Measurements from ENCODE around the gene PPP1R16B. TPM values are rescaled to one million over a fixed set of nuclear protein-coding genes. Genes with fewer than 3 reads are reported as not detected.

PPP1R16B gene
- total and polyA plus RNA-seq, 2 experiments from 2014 or later = 0.15 TPM; not detected in 1

DNA sequence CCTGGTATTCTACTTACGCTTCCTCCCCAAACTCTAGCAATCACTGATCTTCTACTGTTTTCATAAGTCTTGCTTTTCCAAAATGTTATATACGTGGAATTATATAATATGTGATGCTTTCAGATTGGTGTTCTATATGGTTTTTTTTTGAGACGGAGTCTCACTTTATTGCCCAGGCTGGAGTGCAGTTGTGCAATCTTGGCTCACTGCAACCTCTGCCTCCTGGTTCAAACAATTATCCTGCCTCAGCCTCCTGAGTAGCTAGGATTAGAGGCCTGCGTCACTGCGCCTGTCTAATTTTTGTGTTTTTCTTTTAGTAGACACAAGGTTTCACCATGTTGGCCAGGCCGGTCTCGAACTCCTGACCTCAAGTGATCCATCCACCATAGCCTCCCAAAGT is 109.9 kb downstream of the PPP1R16B start:
- no peak for TF ChIP-seq CTCF (IDR thresholded peaks at IDR 0.05; ENCODE audit: low read depth, low read length)
- H3K4me1 ChIP-seq (ENCODE audit: low read depth) = no peaks in the 10 kb centered on the region
- no peaks in the 10 kb centered on the region for H3K9me3 ChIP-seq (ENCODE audit: low read depth)
- DNase-seq (ENCODE audit: low read depth in 1 of 2, low spot score in 1 of 2) = no peak
- no peaks in the 10 kb centered on the region for H3K27me3 ChIP-seq
- H3K36me3 ChIP-seq = no peaks in the 10 kb centered on the region
- H3K4me3 ChIP-seq = no peak overlapping the region
- H3K27ac ChIP-seq = no peak overlapping the region

DNA sequence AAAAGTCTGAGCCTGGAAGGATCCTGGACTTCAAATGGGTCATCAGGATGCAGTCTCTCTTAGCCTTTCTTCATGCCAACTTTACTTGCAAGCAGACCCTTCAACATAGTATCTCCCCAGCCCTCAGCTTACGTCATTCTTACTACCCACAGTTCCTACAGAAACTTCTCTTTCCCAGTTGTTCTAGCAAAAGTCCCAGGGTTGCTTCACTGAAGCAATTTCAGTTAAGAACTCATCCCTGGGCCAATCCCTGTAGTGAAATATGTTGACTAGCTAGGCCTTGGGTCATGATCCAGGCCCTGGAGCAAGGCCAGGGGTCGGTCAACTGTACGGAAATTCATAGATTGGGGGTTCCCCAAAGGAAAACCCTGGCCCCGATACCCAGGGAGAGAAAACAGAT is 112.2 kb downstream of the PPP1R16B start:
- H3K27me3 ChIP-seq = no peaks in the 10 kb centered on the region
- no peak for DNase-seq (ENCODE audit: low read depth in 1 of 2, low spot score in 1 of 2)
- no peak overlapping the region for H3K4me3 ChIP-seq
- no peak overlapping the region for H3K27ac ChIP-seq
- H3K9me3 ChIP-seq (ENCODE audit: low read depth) = no peaks in the 10 kb centered on the region
- no peak for TF ChIP-seq CTCF (IDR thresholded peaks at IDR 0.05; ENCODE audit: low read depth, low read length)
- no peaks in the 10 kb centered on the region for H3K4me1 ChIP-seq (ENCODE audit: low read depth)
- H3K36me3 ChIP-seq = no peaks in the 10 kb centered on the region

DNA sequence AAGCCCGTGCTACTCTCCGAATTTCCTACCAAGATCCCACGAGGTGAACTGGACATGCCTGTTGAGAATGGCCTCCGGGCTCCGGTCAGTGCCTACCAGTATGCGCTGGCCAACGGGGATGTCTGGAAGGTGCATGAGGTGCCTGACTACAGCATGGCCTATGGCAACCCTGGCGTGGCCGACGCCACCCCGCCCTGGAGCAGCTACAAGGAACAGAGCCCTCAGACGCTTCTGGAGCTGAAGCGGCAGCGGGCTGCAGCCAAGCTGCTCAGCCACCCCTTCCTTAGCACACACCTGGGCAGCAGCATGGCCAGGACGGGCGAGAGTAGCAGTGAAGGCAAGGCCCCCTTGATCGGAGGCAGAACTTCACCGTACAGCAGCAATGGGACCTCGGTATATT is 112.7 kb downstream of the PPP1R16B start:
- no peak for DNase-seq (ENCODE audit: low read depth in 1 of 2, low spot score in 1 of 2)
- Histone ChIP-seq H3K4me1 (ENCODE audit: low read depth) (no peaks in the 10 kb centered on the region), H3K9me3 (ENCODE audit: low read depth) (no peaks in the 10 kb centered on the region), H3K27me3 (no peaks in the 10 kb centered on the region), H3K36me3 (no peaks in the 10 kb centered on the region), H3K27ac (no peak overlapping the region), H3K4me3 (no peak overlapping the region)
- TF ChIP-seq CTCF (IDR thresholded peaks at IDR 0.05; ENCODE audit: low read depth, low read length) = no peak

DNA sequence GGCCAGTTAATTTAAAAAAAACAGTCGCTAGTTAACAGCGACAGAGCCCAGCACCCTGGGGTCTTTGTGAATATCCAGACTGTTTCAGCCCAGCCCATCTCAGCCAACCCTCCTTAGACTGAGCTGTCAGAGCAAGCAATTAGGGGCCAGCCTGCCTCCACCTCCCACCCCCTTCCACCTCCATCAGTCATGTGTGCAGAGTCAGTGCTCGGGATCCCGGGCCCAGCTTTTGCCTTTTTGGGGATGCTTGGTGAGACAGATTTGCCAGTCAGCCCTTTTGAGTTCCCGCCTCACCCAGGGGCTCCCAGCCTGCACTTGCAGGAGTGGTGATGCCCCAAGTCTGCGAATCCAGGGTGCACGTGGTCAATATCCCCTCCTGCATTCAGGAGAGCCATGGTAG is 114.2 kb downstream of the PPP1R16B start:
- no peaks in the 10 kb centered on the region for H3K4me1 ChIP-seq (ENCODE audit: low read depth)

DNA sequence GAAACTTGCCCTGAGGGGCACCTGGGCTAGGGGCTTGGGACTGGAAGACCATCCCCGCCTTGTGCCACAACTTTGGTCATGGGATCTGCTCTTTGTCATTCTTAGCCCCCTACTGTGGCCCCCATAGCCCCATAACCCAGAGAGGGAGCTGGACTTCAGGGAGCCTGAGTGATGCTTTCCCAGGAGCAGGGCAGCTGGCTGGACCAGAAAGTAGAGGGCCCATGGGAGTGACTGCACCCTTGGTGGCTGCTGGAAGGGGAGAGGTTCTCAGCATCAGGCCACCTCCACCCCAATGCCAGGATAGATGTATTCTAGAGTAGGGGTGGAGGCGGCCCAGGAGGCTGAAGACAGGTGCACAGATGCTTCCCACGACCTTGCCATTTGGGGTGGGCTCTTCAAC is 114.9 kb downstream of the PPP1R16B start:
- Histone ChIP-seq H3K36me3 (no peaks in the 10 kb centered on the region), H3K9me3 (ENCODE audit: low read depth) (no peaks in the 10 kb centered on the region), H3K4me1 (ENCODE audit: low read depth) (no peaks in the 10 kb centered on the region), H3K27ac (no peak overlapping the region), H3K4me3 (no peak overlapping the region), H3K27me3 (no peaks in the 10 kb centered on the region)
- no peak for DNase-seq (ENCODE audit: low read depth in 1 of 2, low spot score in 1 of 2)
- TF ChIP-seq CTCF (IDR thresholded peaks at IDR 0.05; ENCODE audit: low read depth, low read length) = no peak

More for the DNA sequence above, 114.2 kb downstream of the PPP1R16B start:
- DNase-seq (ENCODE audit: low read depth in 1 of 2, low spot score in 1 of 2) = no peak
- H3K4me3 ChIP-seq = no peak overlapping the region
- H3K9me3 ChIP-seq (ENCODE audit: low read depth) = no peaks in the 10 kb centered on the region
- H3K27me3 ChIP-seq = no peaks in the 10 kb centered on the region
- no peaks in the 10 kb centered on the region for H3K36me3 ChIP-seq
- no peak overlapping the region for H3K27ac ChIP-seq
- TF ChIP-seq CTCF (IDR thresholded peaks at IDR 0.05; ENCODE audit: low read depth, low read length) = no peak

DNA sequence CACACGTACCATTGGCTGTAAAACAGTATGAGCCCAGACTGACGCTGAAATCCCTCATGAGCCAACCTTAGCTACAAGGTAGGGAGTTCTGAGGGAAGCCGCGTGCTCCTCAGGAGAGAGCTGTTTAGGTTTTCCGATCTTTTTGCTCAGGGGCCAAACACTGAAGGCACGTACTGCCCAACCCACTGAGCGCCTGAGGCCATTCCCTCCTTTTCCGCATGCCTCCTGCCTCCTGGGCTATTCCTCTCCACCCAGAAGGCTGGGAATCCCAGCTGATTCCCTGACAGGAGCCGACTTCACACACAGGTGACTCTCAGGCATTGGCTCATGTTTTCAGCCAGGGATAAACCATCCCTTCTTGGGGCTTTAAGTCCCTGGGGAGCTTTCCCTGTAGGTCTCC is 115.4 kb downstream of the PPP1R16B start:
- H3K9me3 ChIP-seq (ENCODE audit: low read depth) = no peaks in the 10 kb centered on the region
- H3K27me3 ChIP-seq = no peaks in the 10 kb centered on the region
- TF ChIP-seq CTCF (IDR thresholded peaks at IDR 0.05; ENCODE audit: low read depth, low read length) = no peak
- no peak overlapping the region for H3K4me3 ChIP-seq
- H3K4me1 ChIP-seq (ENCODE audit: low read depth) = no peaks in the 10 kb centered on the region
- no peak overlapping the region for H3K27ac ChIP-seq
- no peaks in the 10 kb centered on the region for H3K36me3 ChIP-seq
- no peak for DNase-seq (ENCODE audit: low read depth in 1 of 2, low spot score in 1 of 2)

Data from cardiac muscle cell (in vitro differentiated cells and primary cell).